DOHH2 (cell line): ENCODE data around the gene CYP21A2.
"Not testable (repeated sequence)": the region's sequence is repeated elsewhere in the genome, so short reads cannot be mapped to it uniquely, and the experiment has no call there.

ENCODE experiments used
- H3F3A ChIP-seq: fragments of 200-600 bp; sonication (generic), shearing (Covaris generic); 2 replicates; pipeline ENCODE4 v1.6.0; 2016; ENCODE audit warnings: antibody characterized with exemption, mild to moderate bottlenecking; ENCODE audit not compliant: control insufficient read depth, insufficient read depth
- H3K27ac ChIP-seq: fragments of 200-600 bp; sonication (generic); 2 replicates; pipeline ENCODE4 v1.5.1; 2014; ENCODE audit warnings: low read depth, mild to moderate bottlenecking, low read length, moderate library complexity
- H3K27me3 ChIP-seq: fragments of 200-600 bp; sonication (generic); 2 replicates; pipeline ENCODE4 v1.6.1; 2014; ENCODE audit warnings: mild to moderate bottlenecking, low read length, mixed read lengths; ENCODE audit not compliant: control insufficient read depth
- H3K36me3 ChIP-seq: fragments of 200-600 bp; sonication (generic); 2 replicates; pipeline ENCODE4 v1.6.1; 2014; ENCODE audit warnings: mild to moderate bottlenecking, low read length, moderate library complexity, mixed read lengths; ENCODE audit not compliant: control insufficient read depth
- H3K4me1 ChIP-seq: fragments of 200-600 bp; sonication (generic); 2 replicates; pipeline ENCODE4 v1.6.1; 2014; ENCODE audit warnings: mild to moderate bottlenecking, low read length, mixed read lengths; ENCODE audit not compliant: control insufficient read depth
- H3K4me2 ChIP-seq: fragments of 200-600 bp; sonication (generic); 2 replicates; pipeline ENCODE4 v1.6.0; 2014; ENCODE audit warnings: mild to moderate bottlenecking, low read length, moderate library complexity
- H3K4me3 ChIP-seq: fragments of 200-600 bp; sonication (generic); 2 replicates; pipeline ENCODE4 v1.5.1; 2014; ENCODE audit warnings: mild to moderate bottlenecking, low read length, mixed read lengths
- H3K79me2 ChIP-seq: fragments of 200-600 bp; sonication (generic); 2 replicates; pipeline ENCODE4 v1.6.1; 2014; ENCODE audit warnings: mild to moderate bottlenecking, low read length, mixed read lengths; ENCODE audit not compliant: control insufficient read depth
- H3K9me2 ChIP-seq: fragments of 200-600 bp; sonication (generic); replicated peaks from 2 replicates; pipeline ENCODE4 v1.6.1; 2014; ENCODE audit warnings: mild to moderate bottlenecking, low read length, mixed read lengths; ENCODE audit not compliant: control insufficient read depth
- H3K9me3 ChIP-seq: fragments of 200-600 bp; sonication (generic); 2 replicates; pipeline ENCODE4 v1.6.1; 2014; ENCODE audit warnings: antibody characterized with exemption, low read length, mixed read lengths; ENCODE audit not compliant: control insufficient read depth, insufficient read depth
- H4K20me1 ChIP-seq: fragments of 200-600 bp; sonication (generic); 2 replicates; pipeline ENCODE4 v1.6.0; 2014; ENCODE audit warnings: low read depth, mild to moderate bottlenecking, antibody characterized with exemption, low read length, moderate library complexity; ENCODE audit not compliant: control insufficient read depth, insufficient read depth

Gene CYP21A2

GRCh38 chr6:32037598-32038524 lies at the start of gene CYP21A2:
TSS of gene CYP21A2 (plus strand) at chr6:32038415. CDS start at chr6:32038423, 8 bp downstream.
- not testable (repeated sequence) for H3K9me3 ChIP-seq, H3K4me1 ChIP-seq, H3K4me2 ChIP-seq, H3K4me3 ChIP-seq, H4K20me1 ChIP-seq, H3K36me3 ChIP-seq, H3F3A ChIP-seq, H3K79me2 ChIP-seq, H3K9me2 ChIP-seq, H3K27ac ChIP-seq, H3K27me3 ChIP-seq

GRCh38 chr6:31989363-31989762 lies 48.9 kb upstream of the CYP21A2 start:
- H3K79me2 ChIP-seq, H3K9me3 ChIP-seq, H3K4me1 ChIP-seq, H3K4me2 ChIP-seq, H3K4me3 ChIP-seq, H3F3A ChIP-seq, H3K27ac ChIP-seq, H3K36me3 ChIP-seq, H4K20me1 ChIP-seq, H3K27me3 ChIP-seq, H3K9me2 ChIP-seq: not testable (repeated sequence)

- not testable (repeated sequence) for H3K9me3 ChIP-seq, H3K9me2 ChIP-seq, H3K4me3 ChIP-seq, H3K79me2 ChIP-seq, H3K27me3 ChIP-seq, H3K27ac ChIP-seq, H3K36me3 ChIP-seq, H3F3A ChIP-seq, H3K4me2 ChIP-seq, H4K20me1 ChIP-seq, H3K4me1 ChIP-seq
Observed at GRCh38 chr6:31994421-31994820, 43.8 kb upstream of the CYP21A2 start.

- H4K20me1 ChIP-seq, H3K4me2 ChIP-seq: not testable (repeated sequence)
Observed at GRCh38 chr6:31996385-31996784, 41.8 kb upstream of the CYP21A2 start.

GRCh38 chr6:32002546-32003268 lies 35.5 kb upstream of the CYP21A2 start:
- not testable (repeated sequence) for H3K9me2 ChIP-seq, H3K9me3 ChIP-seq, H3K27me3 ChIP-seq, H4K20me1 ChIP-seq, H3K4me3 ChIP-seq, H3K27ac ChIP-seq, H3K4me2 ChIP-seq, H3K4me1 ChIP-seq, H3F3A ChIP-seq, H3K36me3 ChIP-seq, H3K79me2 ChIP-seq

More at GRCh38 chr6:31996385-31996784, 41.8 kb upstream of the CYP21A2 start:
- not testable (repeated sequence) for H3K36me3 ChIP-seq, H3K4me3 ChIP-seq, H3K27ac ChIP-seq, H3K79me2 ChIP-seq, H3K9me3 ChIP-seq, H3F3A ChIP-seq, H3K4me1 ChIP-seq, H3K27me3 ChIP-seq, H3K9me2 ChIP-seq

GRCh38 chr6:32003301-32003700 lies 34.9 kb upstream of the CYP21A2 start:
- not testable (repeated sequence) for H3K4me2 ChIP-seq, H3K4me3 ChIP-seq, H3K4me1 ChIP-seq, H3F3A ChIP-seq, H3K27me3 ChIP-seq, H3K9me2 ChIP-seq, H3K9me3 ChIP-seq, H3K27ac ChIP-seq, H3K36me3 ChIP-seq, H3K79me2 ChIP-seq, H4K20me1 ChIP-seq

- H3K36me3 ChIP-seq, H3F3A ChIP-seq, H3K27me3 ChIP-seq, H4K20me1 ChIP-seq, H3K79me2 ChIP-seq, H3K9me3 ChIP-seq, H3K4me2 ChIP-seq, H3K4me1 ChIP-seq, H3K4me3 ChIP-seq, H3K9me2 ChIP-seq, H3K27ac ChIP-seq: not testable (repeated sequence)
Observed at GRCh38 chr6:32004393-32004792, 33.8 kb upstream of the CYP21A2 start.

GRCh38 chr6:32004864-32005537 lies 33.2 kb upstream of the CYP21A2 start:
- H3K9me2 ChIP-seq, H3K27me3 ChIP-seq, H3K9me3 ChIP-seq, H3K36me3 ChIP-seq, H3K4me3 ChIP-seq, H3F3A ChIP-seq, H3K79me2 ChIP-seq, H3K4me2 ChIP-seq, H4K20me1 ChIP-seq, H3K27ac ChIP-seq, H3K4me1 ChIP-seq: not testable (repeated sequence)
